Breast epithelium (tissue), 4 donors: ENCODE results near the gene OR8U1. TPM values are rescaled to one million over a fixed set of nuclear protein-coding genes. Genes with fewer than 3 reads are reported as not detected.

Experiments used
- DNase-seq, 2 donors: peaks; one replicate each; pipeline ENCODE4 v3.0.0-alpha.2; 2019; ENCODE audit warnings: low spot score in 2 of 2
- H3K27ac ChIP-seq, 2 donors: fragments of 200-600 bp; sonication (generic) in 1 of 2; one replicate each; pipeline ENCODE4 v1.5.1; 2016 to 2019; ENCODE audit warnings: mild to moderate bottlenecking in 1 of 2
- H3K27me3 ChIP-seq, 2 donors: fragments of 200-600 bp; sonication (generic) in 1 of 2; one replicate each; pipeline versions ENCODE4 v1.5.1 to v1.6.0; 2017 to 2019; ENCODE audit warnings: control low read depth in 1 of 2, mild to moderate bottlenecking in 1 of 2
- H3K36me3 ChIP-seq: fragments of 200-600 bp; one replicate; pipeline ENCODE4 v1.5.1; 2019
- H3K4me1 ChIP-seq, 2 donors: fragments of 200-600 bp; sonication (generic); one replicate each; pipeline ENCODE4 v1.5.1; 2016 to 2019; ENCODE audit warnings: control low read depth in 1 of 2
- H3K4me3 ChIP-seq, 3 donors: fragments of 200-600 bp; sonication (generic); 1 replicate in 2 of 3; 2 replicates in 1 of 3; pipeline ENCODE4 v1.5.1; 2016 to 2019; ENCODE audit warnings: mild to moderate bottlenecking in 3 of 3, moderate library complexity in 2 of 3
- H3K9me3 ChIP-seq, 2 donors: fragments of 200-600 bp; sonication (generic) in 1 of 2; one replicate each; pipeline ENCODE4 v1.5.1; 2016 to 2019; ENCODE audit warnings: control low read depth in 1 of 2
- CTCF ChIP-seq, 3 donors: fragments of 450-650 bp; IDR thresholded peaks; one replicate each; pipeline ENCODE4 v1.5.1; 2016 to 2017; ENCODE audit warnings: antibody characterized with exemption in 3 of 3, mild to moderate bottlenecking in 3 of 3, moderate library complexity in 3 of 3
- POLR2A ChIP-seq: fragments of 450-650 bp; IDR thresholded peaks from one replicate; pipeline ENCODE4 v1.6.1; 2016; ENCODE audit warnings: antibody characterized with exemption, mild to moderate bottlenecking, moderate library complexity
- POLR2AphosphoS5 ChIP-seq, 3 donors: sonication (generic); formaldehyde crosslinking; IDR thresholded peaks; one replicate each; pipeline ENCODE4 v1.6.1; 2017; ENCODE audit warnings: antibody characterized with exemption in 3 of 3
- intact Hi-C: fragments of 100-400 bp; cut with DNase I; formaldehyde crosslinking; loops from one replicate; pipeline ENCODE4 v1.15.1; 2023; ENCODE audit warnings: low total_unique reads
- total RNA-seq, 3 donors: library from RNA; depleted of rRNA; stranded (reverse); fragments of >200 nt; gene quantifications; one replicate each; pipeline ENCODE4 v1.1.0, GENCODE V29; 2016

The OR8U1 gene
- total RNA-seq: not detected

DNA sequence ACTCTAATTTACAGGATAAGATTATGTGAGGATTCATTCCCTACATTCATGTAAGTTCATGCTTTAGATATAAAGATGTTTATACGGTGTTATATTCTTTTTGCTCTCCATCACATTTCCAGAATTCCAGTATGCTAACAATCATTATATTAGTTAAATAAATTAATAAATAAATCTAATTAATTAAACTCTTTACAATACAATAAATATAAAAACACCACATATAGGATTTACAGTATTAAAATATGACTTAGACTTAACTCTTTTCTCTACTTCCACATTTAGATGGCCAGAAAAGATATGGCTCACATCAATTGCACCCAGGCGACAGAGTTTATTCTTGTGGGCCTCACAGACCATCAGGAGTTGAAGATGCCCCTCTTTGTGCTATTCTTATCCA lies at the start of gene OR8U1:
Gene OR8U1, plus strand, starts transcription at position 301 of the 400 bp plus-strand sequence. Its CDS starts 0 bp downstream, at position 301.
- H3K4me1 ChIP-seq: no peaks in the 10 kb centered on the region
- H3K27me3 ChIP-seq: no peaks in the 10 kb centered on the region
- intact Hi-C loops: no loop called here
- no peak for DNase-seq
- H3K9me3 ChIP-seq: no peaks in the 10 kb centered on the region
- no peaks in the 10 kb centered on the region for H3K36me3 ChIP-seq
- no peak for TF ChIP-seq POLR2AphosphoS5 (IDR thresholded peaks at IDR 0.05)
- TF ChIP-seq CTCF (IDR thresholded peaks at IDR 0.05): no peak
- TF ChIP-seq POLR2A: no peak
- no peak within 1 kb of the TSS for H3K4me3 ChIP-seq
- no peak within 1 kb of the TSS for H3K27ac ChIP-seq

GRCh38 chr11:56331861-56332491 lies 43.4 kb upstream of the OR8U1 start:
- Histone ChIP-seq H3K9me3 (no peaks in the 10 kb centered on the region), H3K4me3 (no peak overlapping the region), H3K27me3 (no peaks in the 10 kb centered on the region), H3K27ac (no peak overlapping the region), H3K4me1 (no peaks in the 10 kb centered on the region), H3K36me3 (no peaks in the 10 kb centered on the region)
- TF ChIP-seq POLR2A: no peak
- intact Hi-C loops: no loop called here
- DNase-seq: no peak

GRCh38 chr11:56333156-56333555 lies 42.3 kb upstream of the OR8U1 start:
- H3K27ac ChIP-seq: no peak overlapping the region
- H3K9me3 ChIP-seq: no peaks in the 10 kb centered on the region
- no peaks in the 10 kb centered on the region for H3K36me3 ChIP-seq
- intact Hi-C loops: no loop called here
- H3K4me3 ChIP-seq: no peak overlapping the region
- H3K27me3 ChIP-seq: no peaks in the 10 kb centered on the region
- no peaks in the 10 kb centered on the region for H3K4me1 ChIP-seq
- DNase-seq: no peak
- TF ChIP-seq POLR2AphosphoS5 (IDR thresholded peaks at IDR 0.05) (no peak), POLR2A (no peak), CTCF (IDR thresholded peaks at IDR 0.05) (no peak)

- DNase-seq: no peak
- TF ChIP-seq POLR2A (no peak), CTCF (IDR thresholded peaks at IDR 0.05) (no peak), POLR2AphosphoS5 (IDR thresholded peaks at IDR 0.05) (no peak)
These were observed 35.1 kb upstream of the OR8U1 start for GRCh38 chr11:56340289-56340688.

DNA sequence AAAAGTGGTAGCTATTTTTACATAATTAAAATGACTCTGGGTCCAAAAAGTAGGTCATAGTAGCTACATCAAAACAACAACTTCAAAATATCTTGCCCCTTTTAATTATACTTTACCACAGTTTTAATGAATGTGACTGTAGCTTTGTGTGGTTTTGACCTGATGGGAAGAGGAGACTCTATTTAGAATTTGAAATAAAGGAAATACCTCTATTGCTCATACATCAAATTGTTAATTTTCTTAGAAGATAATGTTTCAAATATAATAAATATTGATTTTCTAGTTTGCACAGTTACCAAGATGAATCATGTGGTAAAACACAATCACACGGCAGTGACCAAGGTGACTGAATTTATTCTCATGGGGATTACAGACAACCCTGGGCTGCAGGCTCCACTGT lies 29.7 kb upstream of the OR8U1 start, which contains the start of gene OR8K1:
Gene OR8K1, plus strand, starts transcription at position 301 of the 400 bp plus-strand sequence. Its CDS starts 0 bp downstream, at position 301.
- no peak within 1 kb of the TSS for H3K4me3 ChIP-seq
- H3K9me3 ChIP-seq: no peaks in the 10 kb centered on the region
- H3K36me3 ChIP-seq: no peaks in the 10 kb centered on the region
- H3K27ac ChIP-seq: no peak within 1 kb of the TSS
- intact Hi-C loops: no loop called here
- no peak for DNase-seq
- H3K27me3 ChIP-seq: no peaks in the 10 kb centered on the region
- TF ChIP-seq POLR2AphosphoS5 (IDR thresholded peaks at IDR 0.05) (no peak), POLR2A (no peak), CTCF (IDR thresholded peaks at IDR 0.05) (no peak)
- no peaks in the 10 kb centered on the region for H3K4me1 ChIP-seq

More at GRCh38 chr11:56340289-56340688, 35.1 kb upstream of the OR8U1 start:
- H3K36me3 ChIP-seq: no peaks in the 10 kb centered on the region
- no peaks in the 10 kb centered on the region for H3K9me3 ChIP-seq
- H3K27ac ChIP-seq: no peak overlapping the region
- no peaks in the 10 kb centered on the region for H3K27me3 ChIP-seq
- H3K4me1 ChIP-seq: no peaks in the 10 kb centered on the region
- H3K4me3 ChIP-seq: no peak overlapping the region
- intact Hi-C loops: no loop called here
